ENCODE data around the gene LLGL2.
"Not testable (repeated sequence)": the region's sequence is repeated elsewhere in the genome, so short reads cannot be mapped to it uniquely, and the experiment has no call there.

LLGL2 gene

DNA sequence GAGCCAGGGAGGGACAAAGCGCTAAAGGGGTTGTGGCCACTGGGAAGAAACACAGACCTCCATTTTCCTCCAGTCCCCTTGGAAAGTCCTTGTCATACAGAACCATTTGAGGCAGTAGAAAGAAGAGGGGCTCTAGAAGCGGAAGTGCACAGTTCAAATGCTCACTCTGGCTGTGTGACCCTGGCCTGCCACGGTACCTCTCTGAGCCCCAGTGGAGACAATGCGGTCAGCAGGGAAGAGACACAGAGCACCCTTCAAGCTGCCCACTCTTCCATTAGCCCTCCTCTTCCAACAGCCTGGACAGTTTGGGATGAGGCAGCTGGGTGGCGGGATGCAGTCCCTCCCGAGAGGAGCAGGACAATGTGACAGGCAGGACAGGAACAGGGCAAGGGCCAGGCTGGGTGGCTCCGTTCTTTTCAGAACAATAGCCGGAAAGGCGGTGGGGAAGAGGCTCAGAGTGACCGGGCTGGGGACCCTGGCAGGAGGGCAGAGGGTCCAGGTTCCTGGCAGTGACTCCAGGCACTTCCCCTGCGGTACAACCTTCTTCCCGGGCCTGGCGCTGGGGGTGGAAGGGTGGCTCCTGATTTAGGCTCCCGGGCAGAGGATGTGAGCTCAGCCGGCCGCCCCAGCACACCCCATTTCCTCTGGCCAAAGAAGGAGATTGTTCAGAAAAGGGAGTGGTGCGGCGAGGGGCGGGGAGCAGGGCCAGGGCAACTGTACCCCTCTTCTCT is 15.8 kb upstream of the LLGL2 start:
- ATAC-seq = no peak

DNA sequence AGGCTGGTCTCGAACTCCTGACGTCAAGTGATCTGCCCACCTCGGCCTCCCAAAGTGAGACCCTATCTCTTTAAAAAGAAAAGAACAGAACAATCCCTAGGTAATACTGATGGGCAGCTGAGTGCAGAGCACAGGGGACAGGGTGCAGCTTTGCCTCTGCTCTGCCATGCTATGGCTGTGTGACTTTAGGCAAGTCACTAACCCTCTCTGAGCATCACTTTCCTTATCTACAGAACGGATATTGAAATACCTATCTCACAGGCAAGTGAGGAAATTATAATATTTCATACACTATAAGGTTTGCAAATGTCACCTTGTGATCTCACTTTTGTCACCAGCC is 14.3 kb upstream of the LLGL2 start:
- no peak for ATAC-seq

DNA sequence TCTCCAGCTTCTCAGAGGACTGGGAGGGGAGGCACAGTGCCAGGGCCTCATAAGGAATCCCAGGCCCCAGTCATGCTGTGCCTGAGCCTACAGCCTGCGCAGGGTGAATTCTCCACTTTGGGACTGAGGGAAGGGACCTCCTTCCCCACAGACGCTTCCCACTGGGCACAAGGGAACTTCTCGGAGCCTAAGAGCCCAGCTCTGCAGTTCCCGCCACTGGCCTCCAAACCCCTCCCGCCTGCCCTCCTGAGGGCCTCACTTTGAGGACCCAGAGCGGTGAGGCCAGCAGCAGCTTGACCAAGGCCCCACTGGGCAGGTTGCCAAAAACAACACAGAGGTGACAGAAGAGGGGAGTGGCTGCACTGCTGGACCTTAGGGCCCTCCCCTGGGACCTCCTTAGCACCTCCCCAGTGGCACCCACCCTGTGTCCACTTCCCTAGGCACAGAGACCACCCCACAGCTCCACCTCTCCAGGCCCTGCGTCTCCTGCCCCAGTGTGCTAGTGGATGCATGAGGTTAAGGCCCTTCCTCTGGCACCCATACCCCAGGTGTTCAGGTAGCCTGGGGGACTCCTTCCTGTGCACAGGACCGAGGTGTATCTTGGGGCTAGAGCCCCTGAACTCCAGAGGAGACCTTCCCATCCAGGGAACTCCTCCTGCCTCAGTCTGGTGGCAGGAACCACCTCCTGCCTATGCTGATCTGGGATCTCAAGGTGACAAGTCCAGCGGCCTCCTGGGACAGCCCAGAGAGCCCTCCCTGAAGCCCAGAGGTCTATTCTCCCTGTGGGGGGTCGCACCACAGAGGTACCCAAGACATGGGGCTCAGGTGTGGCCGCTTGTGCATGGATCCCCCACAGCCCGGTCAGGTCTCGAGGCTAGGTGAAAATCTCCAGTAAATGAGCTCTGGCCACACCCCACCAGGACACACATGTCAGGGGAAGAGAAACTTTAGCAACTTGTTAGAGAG is 13.6 kb upstream of the LLGL2 start:
- no peak for ATAC-seq

DNA sequence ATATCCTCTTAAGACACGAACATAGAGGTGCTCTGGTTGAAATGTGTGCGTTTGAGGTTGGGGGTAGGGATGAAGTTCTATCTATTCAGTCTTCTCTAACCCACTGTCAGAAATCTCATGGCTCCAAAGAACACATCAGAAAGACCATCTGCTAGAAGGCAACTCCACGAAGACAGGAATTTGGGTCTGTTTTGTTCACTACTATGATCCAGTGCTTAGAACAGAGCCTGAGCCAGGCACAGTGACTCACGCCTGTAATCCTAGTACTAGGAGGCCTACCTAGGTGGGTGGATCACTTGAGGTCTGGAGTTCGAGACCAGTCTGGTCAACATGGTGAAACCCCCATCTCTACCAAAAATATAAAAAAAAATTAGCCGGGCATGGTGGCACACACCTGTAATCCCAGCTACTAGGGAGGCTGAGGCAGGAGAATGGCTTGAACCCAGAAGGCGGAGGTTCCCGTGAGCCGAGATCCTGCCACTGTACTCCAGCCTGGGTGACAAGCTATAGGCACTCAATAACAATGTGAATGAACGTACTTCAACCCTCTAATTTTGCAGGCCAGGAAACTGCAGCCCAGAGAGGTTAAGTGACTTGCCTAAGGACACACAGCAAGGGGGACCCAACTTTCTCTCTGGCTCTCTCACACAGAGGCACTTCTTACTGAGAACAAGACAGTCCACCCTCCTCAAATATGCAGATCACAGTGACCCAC is 12.4 kb upstream of the LLGL2 start:
- ATAC-seq = no peak

DNA sequence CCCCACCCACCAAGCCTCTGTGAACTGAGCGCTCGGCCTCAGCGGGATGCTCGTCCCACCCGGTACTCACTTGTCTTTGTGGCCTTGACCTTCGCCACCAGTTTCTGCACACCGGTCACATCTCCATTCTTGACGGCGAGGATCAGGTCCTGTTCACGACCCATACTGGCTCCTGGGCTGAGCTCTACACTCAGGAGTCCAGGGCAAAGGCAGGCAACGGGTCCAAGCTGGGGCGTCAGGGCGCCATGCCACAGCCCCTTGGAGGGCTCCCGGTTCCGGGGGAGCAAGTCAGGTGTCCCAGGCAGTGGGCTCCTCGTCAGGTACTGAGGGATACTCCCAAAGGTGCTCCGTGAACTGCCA is 11.9 kb upstream of the LLGL2 start:
- no peak for ATAC-seq

DNA sequence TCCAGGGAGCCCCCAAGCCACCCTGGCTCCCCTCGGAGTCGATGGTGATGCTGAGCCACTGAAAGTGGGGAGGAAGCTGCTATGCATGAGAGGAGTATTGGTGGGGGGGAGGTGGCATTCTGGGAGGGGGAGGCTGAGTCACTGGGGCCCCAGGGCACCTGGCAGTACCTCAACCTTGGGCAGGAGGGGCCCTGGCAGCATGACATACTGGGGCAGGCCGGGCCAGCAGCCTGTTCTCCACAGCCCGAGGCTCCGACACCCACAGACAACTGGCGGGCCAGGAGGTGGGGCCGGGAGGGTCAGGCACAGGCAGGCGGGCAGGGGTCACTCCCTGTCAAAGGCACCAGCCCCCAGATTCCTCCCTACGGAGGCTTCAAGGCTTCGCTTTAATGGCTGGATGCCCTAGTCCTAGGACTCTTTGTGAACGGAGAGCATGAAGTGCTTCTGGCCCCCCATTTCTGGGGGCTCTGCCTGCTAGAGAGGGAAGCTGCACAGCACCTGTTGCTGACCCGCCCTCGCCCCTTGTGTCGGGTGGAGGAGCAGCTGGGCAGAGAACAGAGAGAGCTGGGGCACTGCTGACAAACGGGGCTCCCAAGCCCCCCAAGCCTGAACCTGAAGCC is 11.1 kb upstream of the LLGL2 start:
- ATAC-seq = no peak

DNA sequence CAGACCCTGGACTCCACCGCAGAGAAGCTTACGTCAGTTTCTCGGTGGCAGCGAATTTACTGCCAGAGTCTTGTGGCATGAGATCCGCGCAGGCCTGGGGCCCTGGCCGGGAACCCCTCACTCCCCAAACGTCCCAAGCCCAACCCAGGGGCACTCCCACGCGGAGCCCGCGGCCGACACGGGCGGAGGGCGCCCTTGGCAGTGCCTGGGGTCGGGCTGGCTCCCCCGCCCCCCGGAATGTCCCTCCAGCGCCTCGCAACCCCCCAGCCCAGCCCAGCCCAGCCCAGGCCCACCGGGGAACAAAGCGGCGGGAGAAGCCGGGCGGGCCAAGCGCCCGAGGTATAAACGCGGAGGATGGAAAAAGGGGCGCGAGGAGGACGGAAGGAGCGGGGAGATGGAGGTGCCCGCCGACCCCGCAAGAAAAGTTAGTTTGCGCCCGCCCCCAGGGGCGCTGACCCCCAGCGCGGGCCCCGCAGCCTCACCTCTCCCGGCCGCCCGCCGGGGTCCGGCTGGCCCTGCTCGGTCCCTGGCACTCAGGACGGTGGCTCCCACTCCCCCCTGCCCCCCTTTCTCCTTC is 10.5 kb upstream of the LLGL2 start:
- ATAC-seq = no peak

DNA sequence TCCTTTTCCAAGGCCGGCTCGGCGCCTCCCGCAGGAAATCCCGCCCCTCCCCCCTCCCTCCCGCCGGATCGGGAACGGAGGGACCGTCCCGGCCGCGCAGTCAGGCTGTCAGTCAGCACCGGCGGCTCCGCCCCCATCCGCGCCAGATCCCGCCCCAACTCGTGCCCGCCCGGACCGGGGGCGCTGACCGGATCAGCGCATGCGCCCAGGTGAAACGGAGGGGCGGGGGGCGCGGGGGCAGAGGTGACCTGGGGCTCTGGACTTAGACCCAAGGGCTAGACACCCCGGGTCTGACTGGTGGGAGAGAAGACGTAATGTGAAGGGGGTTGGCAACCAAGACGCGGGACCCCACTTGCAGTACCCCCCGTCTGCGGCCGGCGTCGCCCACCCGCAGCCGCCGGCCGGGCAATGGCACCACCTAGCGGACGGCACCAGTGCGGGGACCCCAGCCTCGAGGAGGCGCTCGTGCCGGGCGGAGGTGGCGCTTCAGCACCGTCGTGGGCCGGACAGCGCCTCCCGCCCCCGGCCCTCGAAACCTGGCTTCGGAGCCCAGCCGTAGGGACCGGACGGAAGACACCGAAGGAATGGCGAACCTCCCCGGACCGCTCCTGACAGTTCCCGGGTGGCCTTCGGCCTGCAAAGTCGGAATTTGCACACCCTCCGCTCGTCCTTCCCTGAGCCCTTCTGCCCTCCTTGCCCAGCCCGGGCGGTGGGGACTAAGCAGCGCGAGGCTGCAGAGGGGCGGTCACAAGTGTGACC is 9.8 kb upstream of the LLGL2 start, which contains the start of gene CASKIN2:
TSS of gene CASKIN2 (minus strand) at position 42 of the 759 bp plus-strand sequence. CDS start 1,733 bp downstream, outside the sequence.
- peak; percentile 41 to 55 for ATAC-seq

DNA sequence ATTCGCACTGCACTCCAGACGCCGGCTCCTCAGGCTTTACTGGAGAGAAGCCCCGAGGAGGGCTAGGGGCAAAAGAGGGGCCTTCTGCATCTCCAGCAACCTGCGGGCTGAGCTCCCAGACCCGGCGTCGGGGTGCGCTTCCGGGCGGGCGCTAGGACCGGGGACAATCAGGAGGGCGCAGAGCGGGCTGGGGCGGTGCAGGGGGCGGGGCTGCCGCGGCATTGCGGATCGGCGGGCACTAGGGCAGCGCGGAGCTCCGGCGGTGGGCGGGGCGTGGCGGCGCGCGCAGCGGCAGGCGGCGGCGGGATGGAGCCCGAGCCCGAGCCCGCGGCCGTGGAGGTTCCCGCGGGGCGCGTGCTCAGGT is 9.3 kb upstream of the LLGL2 start, which contains the start of gene TSEN54:
TSS of gene TSEN54 (plus strand) at position 274 of the 364 bp plus-strand sequence. CDS start at position 307, 33 bp downstream.
- peak; percentile 93 for ATAC-seq

DNA sequence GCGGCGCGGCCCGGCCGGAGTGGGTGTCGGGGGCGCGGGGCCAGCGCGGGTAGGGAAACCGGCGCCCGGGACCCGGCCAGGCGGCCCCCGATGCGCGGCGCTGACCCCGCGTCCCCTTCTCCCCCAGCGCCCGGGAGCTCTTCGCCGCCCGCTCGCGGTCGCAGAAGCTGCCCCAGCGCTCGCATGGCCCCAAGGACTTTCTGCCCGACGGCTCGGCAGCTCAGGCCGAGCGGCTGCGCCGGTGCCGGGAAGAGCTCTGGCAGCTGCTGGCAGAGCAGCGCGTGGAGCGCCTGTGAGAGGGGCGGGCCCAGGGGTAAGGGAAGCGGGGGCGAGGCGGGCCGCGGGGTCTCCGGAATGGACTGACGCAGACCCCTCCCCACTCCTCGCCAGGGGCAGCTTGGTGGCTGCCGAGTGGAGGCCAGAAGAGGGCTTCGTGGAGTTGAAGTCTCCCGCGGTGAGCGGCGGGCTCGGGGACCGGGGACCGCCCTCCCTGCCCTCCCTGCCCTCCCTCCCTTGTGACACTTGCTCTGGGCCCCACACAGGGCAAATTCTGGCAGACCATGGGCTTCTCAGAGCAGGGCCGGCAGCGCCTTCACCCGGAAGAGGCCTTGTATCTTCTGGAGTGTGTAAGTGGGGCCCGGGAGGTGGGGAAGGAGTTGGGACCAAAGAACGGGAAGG is 8.7 kb upstream of the LLGL2 start:
- peak; percentile 9 to 14 for ATAC-seq

DNA sequence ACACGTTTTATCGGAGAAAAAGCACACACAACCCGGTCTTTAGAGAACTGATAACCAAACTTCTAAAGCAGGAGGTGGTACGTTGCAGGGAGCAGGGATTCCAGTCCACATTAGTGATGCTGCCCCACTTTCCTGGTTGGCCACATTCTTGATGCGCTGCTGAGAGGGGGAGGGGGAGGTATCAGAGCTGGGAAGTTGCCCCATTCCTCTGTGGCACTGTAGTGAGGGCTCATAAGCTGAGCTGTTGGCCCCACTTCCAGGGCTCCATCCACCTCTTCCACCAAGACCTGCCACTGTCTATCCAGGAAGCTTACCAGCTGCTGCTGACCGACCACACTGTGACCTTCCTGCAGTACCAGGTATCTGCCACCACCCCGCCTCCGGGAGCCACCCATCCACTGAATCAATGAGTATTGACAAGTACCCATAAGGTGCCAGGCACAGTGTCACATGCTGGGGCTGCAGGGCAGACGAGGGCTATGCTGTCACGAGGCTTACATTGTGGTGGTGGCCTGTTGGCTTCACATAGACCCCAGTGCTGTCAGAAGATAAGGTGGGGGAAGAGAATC is 8.1 kb upstream of the LLGL2 start:
- no peak for ATAC-seq

DNA sequence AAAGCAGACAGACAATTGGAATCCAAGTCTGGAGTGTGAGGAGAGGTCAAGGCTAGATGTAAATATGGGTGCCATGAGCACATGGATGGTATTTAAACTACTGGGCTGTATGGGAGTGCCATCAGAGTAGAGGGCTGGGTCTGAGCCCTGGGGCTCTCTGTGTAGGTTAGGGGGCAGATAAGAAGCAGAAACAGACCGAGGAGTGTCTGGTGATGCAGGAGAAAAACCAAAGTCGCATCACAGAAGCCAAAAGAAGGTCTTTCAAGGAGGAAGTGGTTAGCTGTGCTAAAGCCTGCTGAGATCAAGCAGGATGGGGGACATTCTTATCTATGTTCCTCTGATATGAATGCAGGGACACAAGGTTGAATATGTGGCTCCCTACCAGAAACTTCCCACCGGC is 7.3 kb upstream of the LLGL2 start:
- ATAC-seq = no peak

DNA sequence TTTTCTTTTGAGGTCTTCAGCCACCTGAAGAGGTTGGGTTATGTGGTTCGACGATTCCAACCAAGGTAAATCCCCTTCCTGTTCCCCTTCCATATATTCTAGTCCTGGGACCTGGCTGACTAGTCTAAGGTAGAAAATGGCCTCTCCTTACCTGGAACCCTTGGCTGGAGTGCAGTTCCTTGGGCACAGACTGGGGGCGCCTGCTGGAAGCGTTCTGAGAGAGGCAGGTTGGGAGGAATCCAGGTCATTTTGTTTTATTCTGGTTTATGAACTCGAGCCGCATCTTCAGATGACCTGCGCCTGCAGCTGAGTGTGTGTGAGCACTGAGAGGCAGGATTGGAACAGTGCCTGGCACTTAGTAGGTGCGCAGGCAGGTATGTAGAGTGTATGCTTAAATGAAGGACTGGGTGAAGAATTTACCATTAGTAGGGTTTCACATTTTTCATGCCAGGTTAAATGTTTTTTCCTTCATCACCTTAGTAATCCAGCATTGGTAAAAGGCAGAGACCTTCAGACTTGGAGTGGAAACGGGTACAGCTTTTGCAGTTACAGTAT is 6.4 kb upstream of the LLGL2 start:
- no peak for ATAC-seq

DNA sequence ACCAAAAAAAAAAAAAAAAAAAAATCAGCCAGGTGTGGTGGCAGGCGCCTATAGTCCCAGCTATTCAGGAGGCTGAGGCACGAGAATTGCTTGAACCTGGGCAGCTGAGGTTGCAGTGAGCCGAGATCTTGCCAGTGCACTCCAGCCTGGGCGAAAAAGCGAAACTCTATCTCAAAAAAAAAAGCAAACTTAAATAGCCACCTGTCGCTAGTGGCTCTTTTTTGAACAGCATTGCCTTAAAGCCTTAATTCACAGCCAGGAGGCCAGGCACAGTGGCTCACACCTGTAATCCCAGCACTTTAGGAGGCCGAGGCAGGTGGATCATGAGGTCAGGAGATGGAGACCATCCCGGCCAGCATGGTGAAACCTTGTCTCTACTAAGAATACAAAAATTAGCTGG is 5.1 kb upstream of the LLGL2 start:
- not testable (repeated sequence) for ATAC-seq

DNA sequence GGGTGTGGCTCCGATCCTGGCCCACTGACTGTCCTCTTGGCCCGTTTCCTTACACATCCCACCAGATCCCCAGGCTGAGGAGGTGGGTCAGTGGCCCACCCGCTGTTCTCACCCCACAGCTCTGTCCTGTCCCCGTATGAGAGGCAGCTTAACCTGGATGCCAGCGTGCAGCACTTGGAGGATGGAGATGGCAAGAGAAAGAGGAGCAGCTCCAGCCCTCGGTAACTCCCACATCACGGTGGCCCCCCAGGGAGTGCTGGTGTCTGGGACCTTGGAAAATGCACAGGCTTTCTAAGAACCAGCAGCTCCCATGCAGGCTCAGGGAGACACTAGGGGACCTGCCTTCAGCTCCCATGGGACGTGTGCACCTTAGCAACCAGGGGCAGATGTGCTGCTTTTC is 4.2 kb upstream of the LLGL2 start:
- no peak for ATAC-seq

DNA sequence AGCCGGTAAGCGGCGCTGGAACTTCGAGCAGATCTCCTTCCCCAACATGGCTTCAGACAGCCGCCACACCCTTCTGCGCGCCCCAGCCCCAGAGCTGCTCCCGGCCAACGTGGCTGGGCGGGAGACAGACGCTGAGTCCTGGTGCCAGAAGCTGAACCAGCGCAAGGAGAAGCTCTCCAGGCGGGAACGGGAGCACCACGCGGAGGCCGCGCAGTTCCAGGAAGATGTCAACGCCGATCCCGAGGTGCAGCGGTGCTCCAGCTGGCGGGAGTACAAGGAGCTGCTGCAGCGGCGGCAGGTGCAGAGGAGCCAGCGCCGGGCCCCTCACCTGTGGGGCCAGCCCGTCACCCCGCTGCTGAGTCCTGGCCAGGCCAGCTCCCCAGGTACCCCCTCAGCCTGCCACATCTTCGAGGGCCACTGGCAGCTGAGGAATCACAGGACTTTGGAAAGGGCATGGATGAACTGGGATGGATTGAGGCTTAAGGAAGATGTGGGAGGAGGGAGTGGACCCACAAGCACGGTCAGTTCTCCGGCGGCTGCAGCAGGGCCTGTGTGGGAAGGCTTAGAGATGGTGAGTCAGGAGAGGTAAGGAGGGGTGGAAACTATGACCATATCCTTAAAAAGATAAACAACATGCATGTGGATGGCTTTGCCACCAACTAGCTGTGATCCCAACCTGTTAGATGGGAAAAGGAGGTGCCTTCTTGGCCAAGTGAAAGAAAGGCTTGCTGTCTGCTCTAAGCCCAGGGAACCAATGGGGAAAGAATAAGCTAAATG is 3.4 kb upstream of the LLGL2 start:
- ATAC-seq = no peak

DNA sequence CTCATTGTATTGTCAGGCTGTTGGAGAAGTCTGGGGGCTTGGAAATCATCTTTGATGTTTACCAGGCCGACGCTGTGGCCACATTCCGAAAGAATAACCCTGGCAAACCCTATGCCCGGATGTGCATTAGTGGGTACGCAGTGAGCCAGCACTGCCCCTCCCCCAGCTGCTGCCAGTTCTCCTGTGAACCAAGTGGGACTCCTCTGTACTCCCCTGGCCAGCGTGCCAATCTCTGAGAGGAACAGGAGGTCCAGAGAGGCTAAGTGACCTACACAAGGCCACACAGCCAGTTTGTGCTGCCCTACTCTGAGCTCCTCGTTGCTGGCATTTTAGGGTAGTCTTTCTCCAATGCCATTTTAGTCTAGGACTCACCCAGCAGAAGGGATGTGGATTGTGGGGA is 1.9 kb upstream of the LLGL2 start:
- ATAC-seq = no peak

DNA sequence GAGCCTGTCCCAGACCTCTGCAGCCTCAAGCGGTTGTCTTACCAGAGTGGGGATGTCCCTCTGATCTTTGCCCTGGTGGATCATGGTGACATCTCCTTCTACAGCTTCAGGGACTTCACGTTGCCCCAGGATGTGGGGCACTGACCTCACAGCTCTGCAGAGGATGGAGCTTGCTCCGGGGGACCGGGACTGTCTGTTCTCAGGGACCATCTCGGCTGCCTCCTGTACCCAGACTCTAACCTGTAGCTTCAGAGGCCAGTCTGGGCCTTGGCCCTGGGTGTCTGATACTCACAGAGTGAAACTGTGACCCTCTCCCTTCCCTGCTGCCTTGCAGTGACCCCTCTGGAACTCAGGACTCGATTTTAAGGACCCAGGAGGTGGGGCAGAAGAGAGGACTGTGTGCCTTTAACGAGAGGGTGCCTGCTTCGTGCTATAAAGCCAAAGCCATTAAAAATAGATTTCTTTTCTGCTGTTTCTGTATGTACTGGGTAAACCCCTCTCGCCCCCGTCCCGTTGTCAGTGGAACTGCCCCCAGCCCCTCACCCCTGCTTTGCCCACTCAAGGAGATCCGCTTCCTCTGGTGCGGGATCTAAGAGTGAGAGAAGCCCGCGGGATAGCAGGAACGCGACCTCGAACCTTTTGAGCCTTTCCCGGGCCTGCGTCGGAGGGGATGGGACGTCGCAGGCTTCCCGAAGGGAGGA is 1.1 kb upstream of the LLGL2 start:
- ATAC-seq = no peak
